GM12892 (cell line): ENCODE data around the gene CHIT1.
"Not testable (repeated sequence)": the region's sequence is repeated elsewhere in the genome, so short reads cannot be mapped to it uniquely, and the experiment has no call there.

Experiments used
- POLR2A ChIP-seq: IDR thresholded peaks from 2 replicates; pipeline ENCODE4 v1.6.1; 2011; ENCODE audit warnings: low read depth, low read length, control low read depth
- TAF1 ChIP-seq: IDR thresholded peaks from 2 replicates; pipeline ENCODE4 v1.6.1; 2011; ENCODE audit warnings: low read depth, mild to moderate bottlenecking, control low read depth, low read length, borderline replicate concordance

- TF ChIP-seq POLR2A, TAF1: not testable (repeated sequence)
Observed at GRCh38 chr1:203241708-203242107, 12.2 kb upstream of the CHIT1 start.
